HG03439 (cell line): ENCODE data around the gene PRDX2.
"Not testable (repeated sequence)": the region's sequence is repeated elsewhere in the genome, so short reads cannot be mapped to it uniquely, and the experiment has no call there.

Experiments used
- ATAC-seq: cut with Tn5 transposase; IDR thresholded peaks from one replicate; pipeline ENCODE4 v1.9.1; 2021; ENCODE audit warnings: mild to moderate bottlenecking, moderate library complexity; ENCODE audit not compliant: unreplicated experiment

Gene PRDX2

DNA sequence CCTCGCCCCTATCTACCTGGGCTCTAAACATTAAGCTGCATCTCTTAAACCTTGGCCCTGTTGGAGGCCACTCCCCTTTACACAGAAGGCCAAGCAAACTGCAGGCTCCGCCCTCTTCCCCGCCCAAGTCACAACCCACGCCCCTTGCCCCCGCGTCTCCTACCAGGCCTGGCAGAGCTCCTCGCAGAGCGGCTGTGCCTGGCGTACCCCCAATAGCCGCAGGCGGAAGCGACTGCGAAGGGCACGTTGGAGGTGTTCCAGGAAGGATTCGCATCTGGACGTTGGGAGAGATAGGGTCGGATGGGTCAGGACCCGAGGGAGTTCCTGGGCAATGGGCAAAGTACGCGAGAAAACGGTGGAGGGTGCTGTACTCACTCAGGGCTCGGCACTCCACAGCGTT lies 26.9 kb upstream of the PRDX2 start:
- no peak for ATAC-seq

- ATAC-seq, result no peak
These were observed 23.9 kb upstream of the PRDX2 start for GRCh38 chr19:12825254-12826131.

- ATAC-seq, result no peak
These were observed 20.2 kb upstream of the PRDX2 start for GRCh38 chr19:12821761-12822160.

- ATAC-seq, result not testable (repeated sequence)
These were observed 16.2 kb upstream of the PRDX2 start for GRCh38 chr19:12817810-12818209.

DNA sequence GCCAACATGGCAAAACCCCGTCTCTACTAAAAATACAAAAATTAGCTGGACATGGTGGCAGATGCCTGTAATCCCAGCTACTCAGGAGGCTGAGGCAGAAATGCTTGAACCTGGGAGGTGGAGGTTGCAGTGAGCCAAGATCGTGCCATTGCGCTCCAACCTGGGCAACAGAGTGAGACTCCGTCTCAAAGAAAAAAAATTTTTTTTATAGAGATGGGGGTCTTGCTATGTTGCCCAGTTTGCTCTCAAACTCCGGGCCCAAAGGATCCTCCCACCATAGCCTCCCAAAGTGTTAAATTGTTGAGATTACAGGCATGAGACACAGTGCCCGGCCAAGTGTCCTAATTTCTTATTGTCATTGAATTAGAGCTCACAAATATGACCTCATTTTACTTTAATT lies 15.6 kb upstream of the PRDX2 start:
- ATAC-seq, result not testable (repeated sequence)

DNA sequence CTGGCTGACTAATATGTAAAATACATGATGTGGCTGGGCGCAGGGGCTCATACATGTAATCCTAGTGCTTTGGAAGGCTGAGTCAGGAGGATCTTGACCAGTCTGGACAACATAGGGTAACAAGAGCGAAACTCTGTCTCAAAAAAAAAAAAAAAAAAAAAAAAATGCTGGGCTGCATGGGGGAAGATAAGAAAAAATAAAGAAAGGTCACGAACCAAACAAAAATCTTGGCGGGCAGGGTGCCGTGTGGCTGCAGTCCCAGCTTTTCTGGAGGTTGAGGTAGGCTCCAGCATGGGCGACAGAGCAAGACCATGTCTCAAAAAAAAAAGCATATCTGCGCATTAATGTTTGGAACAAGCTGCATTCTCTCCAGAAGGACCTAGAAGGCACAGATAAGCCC lies 13.5 kb upstream of the PRDX2 start:
- ATAC-seq, result no peak

DNA sequence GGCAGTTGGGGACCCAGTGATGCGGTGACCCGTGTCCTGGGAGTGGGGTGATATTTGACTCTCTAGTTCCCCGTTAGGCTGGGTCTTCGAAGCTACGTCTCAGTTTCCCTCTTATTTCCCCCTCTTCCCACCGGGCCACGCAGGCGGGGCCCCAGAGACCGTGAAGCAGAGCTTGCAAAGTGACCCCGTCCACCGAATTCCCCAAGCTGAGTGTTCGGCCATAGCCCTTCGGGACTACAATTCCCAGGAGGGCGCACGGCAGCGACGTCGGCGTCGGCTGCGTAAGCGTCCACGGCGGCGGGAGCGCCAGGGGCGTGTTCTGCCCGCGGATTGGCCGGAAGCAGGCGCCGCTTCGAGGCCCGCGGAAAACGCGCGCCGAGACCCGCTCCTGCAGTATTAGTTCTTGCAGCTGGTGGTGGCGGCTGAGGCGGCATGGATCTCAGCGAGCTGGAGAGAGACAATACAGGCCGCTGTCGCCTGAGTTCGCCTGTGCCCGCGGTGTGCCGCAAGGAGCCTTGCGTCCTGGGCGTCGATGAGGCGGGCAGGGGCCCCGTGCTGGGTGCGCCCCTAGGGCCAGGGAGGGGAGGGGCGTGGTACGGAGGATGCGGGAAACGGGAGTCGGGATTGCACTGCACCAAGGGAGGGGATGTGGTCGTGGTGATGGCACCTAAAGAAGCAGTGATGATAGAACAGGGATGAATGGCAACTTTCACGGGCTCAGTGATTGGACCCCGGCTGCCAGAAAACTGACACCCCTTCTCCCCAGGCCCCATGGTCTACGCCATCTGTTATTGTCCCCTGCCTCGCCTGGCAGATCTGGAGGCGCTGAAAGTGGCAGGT lies 4.9 kb upstream of the PRDX2 start, which contains the start of gene RNASEH2A:
TSS of gene RNASEH2A (plus strand) at position 343 of the 840 bp plus-strand sequence. CDS start at position 433, 90 bp downstream.
- ATAC-seq, result peak; percentile 64

GRCh38 chr19:12804051-12804450 lies 2.5 kb upstream of the PRDX2 start:
- no peak for ATAC-seq

- no peak for ATAC-seq
These were observed 887 bp upstream of the PRDX2 start for GRCh38 chr19:12802267-12803106.

DNA sequence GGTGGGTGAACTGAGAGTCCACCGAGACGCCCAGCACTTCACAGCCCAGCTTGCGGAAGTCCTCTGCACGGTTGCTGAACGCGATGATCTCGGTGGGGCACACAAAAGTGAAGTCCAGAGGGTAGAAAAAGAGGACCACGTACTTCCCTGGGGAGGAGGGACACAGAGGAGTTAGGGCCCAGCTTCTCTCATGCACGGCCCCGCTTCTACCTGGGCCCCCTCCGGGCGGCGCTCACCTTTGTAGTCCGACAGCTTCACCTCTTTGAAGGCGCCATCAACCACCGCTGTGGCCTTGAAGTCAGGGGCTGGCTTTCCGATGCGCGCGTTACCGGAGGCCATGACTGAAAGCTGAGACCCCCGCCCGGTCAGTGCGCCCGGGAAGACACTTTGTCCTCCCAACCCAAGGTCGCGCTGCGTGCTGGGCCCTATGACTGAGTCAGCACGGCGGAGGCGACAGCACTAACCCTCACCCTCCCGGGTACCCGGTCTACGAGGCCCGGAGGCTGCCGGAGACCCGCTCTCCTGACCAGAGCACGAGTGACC lies 606 bp downstream of the PRDX2 start:
- no peak for ATAC-seq

DNA sequence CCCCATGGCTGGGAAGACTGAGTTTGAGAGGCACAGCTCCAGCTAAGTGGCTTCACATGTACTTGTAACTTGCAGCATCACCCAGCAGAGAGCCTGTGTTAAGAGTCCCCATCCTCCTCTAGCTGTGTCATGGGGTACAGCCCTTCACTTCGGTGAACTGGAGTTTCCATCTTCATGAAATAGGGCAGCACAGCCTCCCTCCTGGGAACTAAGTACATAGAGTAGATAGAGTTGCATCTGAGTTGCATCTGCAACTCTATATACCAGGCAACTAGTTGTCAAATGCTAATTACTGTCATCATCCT lies 1.2 kb downstream of the PRDX2 start:
- no peak for ATAC-seq

GRCh38 chr19:12799742-12800465 lies 1.7 kb downstream of the PRDX2 start:
- no peak for ATAC-seq

DNA sequence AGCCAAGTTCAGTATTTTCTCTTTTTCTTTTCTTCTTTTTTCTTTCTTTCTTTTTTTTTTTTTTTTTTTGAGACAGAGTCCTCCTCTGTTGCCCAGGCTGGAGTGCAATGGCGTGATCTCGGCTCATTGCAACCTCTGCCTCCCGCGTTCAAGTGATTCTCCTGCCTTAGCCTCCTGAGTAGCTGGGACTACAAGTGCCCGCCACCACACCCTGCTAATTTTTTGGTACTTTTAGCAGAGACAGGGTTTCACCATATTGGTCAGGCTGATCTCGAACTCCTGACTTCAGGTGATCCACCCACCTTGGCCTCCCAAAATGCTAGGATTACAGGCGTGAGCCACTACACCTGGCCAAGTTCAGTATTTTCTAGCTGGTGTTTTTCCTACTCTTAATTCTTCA lies 4.0 kb downstream of the PRDX2 start:
- ATAC-seq, result not testable (repeated sequence)

GRCh38 chr19:12797141-12797587 lies 4.4 kb downstream of the PRDX2 start:
- no peak for ATAC-seq

GRCh38 chr19:12796146-12797071 lies 5.2 kb downstream of the PRDX2 start:
- ATAC-seq, result no peak

GRCh38 chr19:12794971-12795381 lies 6.6 kb downstream of the PRDX2 start:
- ATAC-seq, result no peak

DNA sequence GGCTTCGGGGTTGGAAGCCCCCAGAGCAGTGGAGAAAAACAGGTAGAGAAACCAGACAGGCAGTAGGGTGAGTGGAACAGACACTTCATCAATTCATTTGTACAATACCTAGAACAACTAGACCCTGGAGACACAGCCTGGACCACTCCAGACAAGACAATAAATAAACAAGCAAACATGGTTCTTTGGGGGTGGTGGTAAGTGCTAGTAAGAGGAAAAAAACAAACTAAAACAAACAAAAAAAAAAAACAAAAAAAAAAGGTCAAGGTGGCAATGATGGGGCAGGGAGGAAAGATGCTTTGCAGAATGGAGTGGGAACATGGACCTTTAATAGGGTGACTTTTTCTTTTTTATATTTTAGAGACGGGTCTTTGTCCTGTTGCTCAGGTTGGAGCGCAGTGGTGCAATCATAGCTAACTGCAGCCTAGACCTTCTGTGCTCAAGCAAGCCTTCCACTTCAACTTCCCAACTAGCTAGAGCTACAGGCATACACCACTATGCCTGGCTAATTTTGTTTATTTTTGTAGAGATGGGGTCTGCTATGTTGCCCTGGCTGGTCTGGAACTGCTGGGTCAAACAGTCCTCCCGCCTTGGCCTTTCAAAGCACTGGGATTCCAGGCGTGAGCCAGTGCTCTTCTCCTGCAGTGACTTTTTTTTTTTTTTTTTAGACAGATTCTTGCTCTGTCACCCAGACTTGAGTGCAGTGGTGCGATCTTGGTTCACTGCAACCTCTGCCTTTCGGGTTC lies 7.2 kb downstream of the PRDX2 start:
- no peak for ATAC-seq
